NCI-H748 (cell line): Measurements from ENCODE around the gene COA7.
"Not testable (repeated sequence)": the region's sequence is repeated elsewhere in the genome, so short reads cannot be mapped to it uniquely, and the experiment has no call there.

Experiments used
- DNase-seq: peaks from one replicate; lab custom pipeline; 2025; ENCODE audit not compliant: unreplicated experiment; lab: John Stamatoyannopoulos, UW

The COA7 gene

GRCh38 chr1:52697795-52698674 lies at the start of gene COA7:
COA7 (minus strand) TSS chr1:52698347; CDS start chr1:52698326, 21 bp downstream.
- DNase-seq = peak; percentile 92

DNA sequence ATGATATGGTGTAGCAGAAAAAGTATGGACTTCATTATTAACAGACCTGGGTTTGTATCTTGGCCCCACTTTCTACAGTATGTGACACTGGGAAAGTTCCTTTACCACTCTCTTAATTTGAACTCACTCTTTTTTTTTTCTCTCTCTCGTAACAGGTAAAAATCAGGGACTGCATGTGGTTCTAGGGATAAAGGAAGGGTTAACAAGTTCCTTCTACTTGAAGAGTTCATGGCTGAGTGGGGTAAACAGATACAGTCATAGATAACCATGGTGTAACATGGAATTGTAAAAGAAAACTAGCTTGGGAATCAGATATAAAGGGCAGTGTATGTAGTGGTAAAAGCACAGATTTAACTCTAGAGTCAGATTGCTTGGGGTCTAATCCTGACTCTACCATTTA lies 49.3 kb upstream of the COA7 start:
- no peak for DNase-seq

- DNase-seq = no peak
Observed at GRCh38 chr1:52746189-52746588, 48.0 kb upstream of the COA7 start.

GRCh38 chr1:52741259-52741658 lies 43.1 kb upstream of the COA7 start:
- DNase-seq = no peak

- DNase-seq = no peak
Observed at GRCh38 chr1:52739699-52740467, 41.7 kb upstream of the COA7 start.

GRCh38 chr1:52738893-52739292 lies 40.7 kb upstream of the COA7 start:
- DNase-seq = no peak

GRCh38 chr1:52738148-52738547 lies 40.0 kb upstream of the COA7 start:
- no peak for DNase-seq

- DNase-seq = not testable (repeated sequence)
Observed at GRCh38 chr1:52735371-52735770, 37.2 kb upstream of the COA7 start.

DNA sequence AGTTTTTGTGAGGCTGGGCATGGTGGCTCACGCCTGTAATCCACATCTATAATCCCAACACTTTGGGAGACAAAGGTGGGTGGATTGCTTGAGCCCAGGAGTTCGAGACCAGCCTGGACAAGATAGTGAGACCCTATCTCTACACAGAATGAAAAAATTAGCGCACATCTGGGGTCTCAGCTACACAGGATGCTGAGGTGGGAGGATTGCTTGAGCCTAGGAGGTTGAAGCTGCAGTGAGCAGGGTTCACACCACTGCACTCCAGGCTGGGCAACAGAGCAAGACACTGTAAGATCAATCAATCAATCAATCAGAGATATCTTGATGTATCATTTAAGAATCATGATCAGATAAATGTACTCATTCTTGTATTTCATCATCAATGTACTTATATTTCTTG lies 35.2 kb upstream of the COA7 start:
- DNase-seq = no peak

DNA sequence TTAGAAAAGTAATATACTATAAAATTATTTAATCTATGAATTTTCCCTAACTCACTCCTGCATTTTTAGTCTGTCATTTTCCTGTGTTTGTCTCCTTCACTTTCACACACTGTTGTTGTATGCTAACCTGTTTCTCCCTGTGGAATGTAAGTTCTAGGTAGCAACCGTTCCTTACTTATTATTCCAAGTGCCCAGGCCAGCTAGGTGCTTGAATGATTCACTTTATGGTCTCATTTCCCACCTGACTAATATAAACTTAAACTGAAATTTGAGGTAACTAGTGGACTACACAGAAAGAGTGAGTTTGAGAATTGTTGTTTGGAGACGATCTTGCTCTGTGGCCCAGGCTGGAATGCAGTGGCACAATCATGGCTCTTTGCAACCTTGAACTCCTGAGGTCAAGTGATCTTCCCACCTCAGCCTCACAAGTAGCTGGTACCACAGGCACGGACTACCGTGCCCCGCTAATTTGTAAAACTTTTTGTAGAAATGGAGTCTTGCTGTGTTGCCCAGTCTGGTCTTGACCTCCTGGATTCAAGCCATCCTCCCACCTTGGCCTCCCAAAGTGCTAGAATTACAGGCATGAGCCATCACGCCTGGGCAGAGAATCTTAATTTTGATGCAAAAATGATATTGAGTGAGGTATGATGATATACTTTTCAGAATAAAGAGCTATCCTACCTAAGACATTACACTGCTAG lies 30.0 kb upstream of the COA7 start:
- DNase-seq = no peak

GRCh38 chr1:52727114-52727586 lies 29.0 kb upstream of the COA7 start:
- peak; percentile 33 for DNase-seq

- DNase-seq = peak; percentile 91
Observed at GRCh38 chr1:52726265-52727113, 28.3 kb upstream of the COA7 start, which contains the start of gene ZYG11B. ZYG11B (plus strand) TSS chr1:52726453; CDS start chr1:52726654, 201 bp downstream.

GRCh38 chr1:52725903-52726264 lies 27.7 kb upstream of the COA7 start:
- DNase-seq = no peak

DNA sequence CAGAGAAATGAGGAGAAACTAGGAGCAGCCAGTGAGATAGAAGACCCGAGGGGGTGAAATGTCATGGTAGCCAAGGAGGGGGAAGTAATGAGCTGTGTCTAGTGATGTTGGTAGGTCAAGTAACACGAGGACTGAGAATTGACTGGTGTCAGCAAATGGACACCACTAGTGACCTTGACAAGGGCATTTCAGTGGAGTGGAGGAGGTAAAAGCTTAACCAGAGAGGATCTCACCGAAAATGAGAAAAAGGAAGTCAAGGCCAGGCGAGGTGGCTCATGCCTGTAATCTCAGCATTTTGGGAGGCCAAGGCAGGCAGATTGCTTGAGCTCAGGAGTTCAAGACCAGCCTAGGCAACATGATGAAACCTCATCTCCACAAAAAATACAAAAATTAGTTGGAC lies 25.1 kb upstream of the COA7 start:
- DNase-seq = no peak

DNA sequence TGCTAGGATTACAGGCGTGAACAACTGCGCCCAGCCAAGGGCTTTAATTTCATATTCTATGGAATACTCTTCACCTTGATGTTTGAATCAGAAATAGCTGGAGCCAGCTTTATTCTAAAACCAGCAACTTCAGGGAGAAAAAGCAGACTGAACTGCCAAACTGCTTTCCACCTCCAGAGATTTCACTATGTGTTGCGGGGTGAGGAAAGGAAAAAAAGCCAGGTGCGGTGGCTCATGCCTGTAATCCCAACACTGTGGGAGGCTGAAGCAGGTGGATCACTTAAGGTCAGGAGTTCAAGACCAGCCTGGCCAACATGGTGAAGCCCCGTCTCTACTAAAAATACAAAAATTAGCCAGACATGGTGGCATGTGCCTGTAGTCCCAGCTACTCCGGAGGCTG lies 17.1 kb upstream of the COA7 start:
- not testable (repeated sequence) for DNase-seq

DNA sequence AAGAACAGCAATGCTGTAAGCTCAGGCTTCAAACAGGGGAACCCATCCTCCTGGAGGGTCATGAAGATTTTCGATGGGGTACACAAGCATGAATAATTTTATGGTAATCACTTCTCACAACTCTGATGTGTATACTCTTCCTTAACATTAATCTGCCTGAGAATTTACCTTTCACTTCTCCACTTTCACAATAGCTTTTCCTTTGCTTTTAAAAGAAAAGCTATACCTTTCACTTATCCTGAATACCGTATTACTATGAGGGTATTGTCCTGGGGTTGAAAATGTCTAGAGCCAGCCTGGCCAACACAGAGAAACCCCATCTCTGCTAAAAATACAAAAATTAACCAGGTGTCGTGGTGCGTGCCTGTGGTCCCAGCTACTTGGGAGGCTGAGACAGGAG lies 15.4 kb upstream of the COA7 start:
- no peak for DNase-seq

GRCh38 chr1:52709016-52709415 lies 10.9 kb upstream of the COA7 start:
- DNase-seq = no peak

GRCh38 chr1:52707927-52708655 lies 9.9 kb upstream of the COA7 start:
- no peak for DNase-seq

DNA sequence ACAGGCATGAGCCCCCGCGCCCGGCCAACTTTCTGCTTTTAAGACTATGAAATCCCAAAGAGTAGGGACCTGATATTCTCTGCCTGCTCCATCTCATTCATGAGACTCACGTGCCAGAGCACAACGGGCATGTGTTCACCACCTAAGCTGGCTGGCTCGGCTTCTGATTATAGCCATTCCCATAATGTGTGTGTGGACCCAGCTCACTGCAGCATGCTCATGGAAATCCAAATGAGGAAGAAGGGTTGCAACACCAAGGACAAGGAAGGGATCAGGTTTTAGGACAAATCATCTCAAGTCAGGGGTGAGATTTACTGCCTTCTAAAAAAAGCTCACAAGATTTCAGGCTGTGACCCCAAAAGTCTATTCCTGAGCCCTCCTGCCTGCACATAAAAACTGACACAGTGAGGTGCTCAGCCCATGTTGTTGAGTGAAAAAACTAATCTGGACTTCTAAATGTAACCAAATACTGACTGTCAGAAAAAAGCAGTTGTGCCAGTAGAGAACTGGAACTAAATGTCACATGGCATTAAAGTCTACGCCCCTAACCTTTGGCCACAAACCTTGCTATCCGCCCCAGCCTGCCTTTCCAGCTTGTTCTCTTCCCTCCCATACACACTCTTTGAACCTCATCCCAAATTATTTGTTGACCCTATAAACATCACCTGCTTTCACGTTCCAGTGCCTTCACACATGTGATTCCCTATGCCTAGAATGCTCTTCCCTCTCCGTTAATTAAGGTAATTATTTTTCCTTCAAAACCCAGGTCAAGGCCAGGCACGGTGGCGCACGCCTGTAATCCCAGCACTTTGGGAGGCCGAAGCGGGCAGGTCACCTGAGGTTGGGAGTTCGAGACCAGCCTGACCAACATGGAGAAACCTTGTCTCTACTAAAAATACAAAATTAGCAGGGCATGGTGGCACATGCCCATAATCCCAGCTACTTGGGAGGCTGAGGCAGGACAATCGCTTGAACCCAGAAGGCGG lies 9.1 kb upstream of the COA7 start:
- no peak for DNase-seq
